Body of pancreas (tissue), 4 donors: ENCODE data around the gene HSD3B7. TPM values are rescaled to one million over a fixed set of nuclear protein-coding genes. Genes with fewer than 3 reads are reported as not detected.

ENCODE experiments used
- ATAC-seq: fragments of 150-250 bp; one replicate; pipeline ENCODE4 v1.9.1; 2016
- DNase-seq, 4 donors: peaks; one replicate each; pipeline ENCODE4 v3.0.0-alpha.2; 2019
- H3K27ac ChIP-seq, 4 donors: fragments of 200-600 bp; sonication (generic); 1 replicate in 3 of 4; 2 replicates in 1 of 4; pipeline versions ENCODE4 v1.5.1 to v1.6.1; 2016 to 2019; ENCODE audit warnings: mild to moderate bottlenecking in 1 of 4, mixed read lengths in 1 of 4, moderate library complexity in 1 of 4
- H3K27me3 ChIP-seq, 2 donors: fragments of 200-600 bp; sonication (generic); one replicate each; pipeline ENCODE4 v1.6.0; 2016; ENCODE audit warnings: mild to moderate bottlenecking in 1 of 2
- H3K36me3 ChIP-seq, 2 donors: fragments of 200-600 bp; sonication (generic); replicated peaks in 1 of 2; 2 replicates each; pipeline ENCODE4 v1.5.1; 2016; ENCODE audit warnings: low read depth in 2 of 2; ENCODE audit not compliant: insufficient read depth in 1 of 2
- H3K4me1 ChIP-seq: fragments of 200-600 bp; sonication (generic); one replicate; pipeline ENCODE4 v1.6.0; 2016
- H3K4me3 ChIP-seq, 2 donors: fragments of 200-600 bp; sonication (generic); 1 replicate in 1 of 2; 2 replicates in 1 of 2; pipeline ENCODE4 v1.5.1; 2016 to 2019
- H3K9me3 ChIP-seq, 3 donors: fragments of 200-600 bp; sonication (generic); 1 replicate in 2 of 3; 2 replicates in 1 of 3; pipeline ENCODE4 v1.5.1; 2016
- POLR2A ChIP-seq, 3 donors: fragments of 450-650 bp; IDR thresholded peaks; one replicate each; pipeline ENCODE4 v1.6.1; 2016; ENCODE audit warnings: antibody characterized with exemption in 3 of 3, mild to moderate bottlenecking in 2 of 3
- WGBS, 2 donors: methylation state at CpG; one replicate each; pipeline ENCODE4 v1.1.5; 2017; 5-methylcytosine and 5-hydroxymethylcytosine counted together
- intact Hi-C: fragments of 100-400 bp; cut with DNase I; formaldehyde crosslinking; loops from one replicate; pipeline ENCODE4 v1.15.1; 2023
- total RNA-seq, 2 donors: library from RNA; depleted of rRNA; stranded (reverse); fragments of >200 nt; gene quantifications; one replicate each; pipeline ENCODE4 v1.1.0, GENCODE V29; 2016
- TF ChIP-seq, protein P1 (sequence below), 7 experiments: fragments of 450-650 bp in 4 of 7; fragments of 200-600 bp in 3 of 7; sonication (generic) in 3 of 7; IDR thresholded peaks; one replicate each; pipeline ENCODE4 v1.5.1; 2016 to 2019; ENCODE audit warnings: antibody characterized with exemption in 7 of 7

The HSD3B7 gene
- total RNA-seq, 2 donors from 2014 or later = 20.5 to 21.4 TPM

DNA sequence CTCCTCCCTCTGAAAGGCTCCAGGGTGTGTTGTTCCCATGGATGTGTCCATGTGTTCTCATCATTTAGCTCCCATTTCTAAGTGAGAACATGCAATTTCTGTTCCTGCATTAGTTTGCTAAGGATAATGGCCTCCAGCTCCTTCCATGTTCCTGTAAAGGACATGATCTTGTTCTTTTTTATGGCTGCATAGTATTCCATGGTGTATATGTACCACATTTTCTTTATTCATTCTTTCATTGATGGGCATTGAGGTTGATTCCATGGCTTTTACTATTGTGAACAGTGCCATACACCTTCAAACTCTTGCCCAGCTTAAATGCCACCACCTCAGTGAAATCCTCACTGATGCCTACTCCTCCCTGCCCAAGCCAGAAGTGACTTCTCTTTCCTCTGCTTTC is 40.7 kb upstream of the HSD3B7 start:
- no peak for TF ChIP-seq POLR2A (IDR thresholded peaks at IDR 0.05)
- H3K27me3 ChIP-seq = no peaks in the 10 kb centered on the region
- no peaks in the 10 kb centered on the region for H3K9me3 ChIP-seq
- no peak overlapping the region for H3K27ac ChIP-seq
- H3K36me3 ChIP-seq = no peaks in the 10 kb centered on the region
- intact Hi-C loops = no loop called here
- peaks cover 12% of the 10 kb centered on the region for H3K4me1 ChIP-seq
- no peak for ATAC-seq
- H3K4me3 ChIP-seq = no peak overlapping the region
- DNase-seq = no peak

DNA sequence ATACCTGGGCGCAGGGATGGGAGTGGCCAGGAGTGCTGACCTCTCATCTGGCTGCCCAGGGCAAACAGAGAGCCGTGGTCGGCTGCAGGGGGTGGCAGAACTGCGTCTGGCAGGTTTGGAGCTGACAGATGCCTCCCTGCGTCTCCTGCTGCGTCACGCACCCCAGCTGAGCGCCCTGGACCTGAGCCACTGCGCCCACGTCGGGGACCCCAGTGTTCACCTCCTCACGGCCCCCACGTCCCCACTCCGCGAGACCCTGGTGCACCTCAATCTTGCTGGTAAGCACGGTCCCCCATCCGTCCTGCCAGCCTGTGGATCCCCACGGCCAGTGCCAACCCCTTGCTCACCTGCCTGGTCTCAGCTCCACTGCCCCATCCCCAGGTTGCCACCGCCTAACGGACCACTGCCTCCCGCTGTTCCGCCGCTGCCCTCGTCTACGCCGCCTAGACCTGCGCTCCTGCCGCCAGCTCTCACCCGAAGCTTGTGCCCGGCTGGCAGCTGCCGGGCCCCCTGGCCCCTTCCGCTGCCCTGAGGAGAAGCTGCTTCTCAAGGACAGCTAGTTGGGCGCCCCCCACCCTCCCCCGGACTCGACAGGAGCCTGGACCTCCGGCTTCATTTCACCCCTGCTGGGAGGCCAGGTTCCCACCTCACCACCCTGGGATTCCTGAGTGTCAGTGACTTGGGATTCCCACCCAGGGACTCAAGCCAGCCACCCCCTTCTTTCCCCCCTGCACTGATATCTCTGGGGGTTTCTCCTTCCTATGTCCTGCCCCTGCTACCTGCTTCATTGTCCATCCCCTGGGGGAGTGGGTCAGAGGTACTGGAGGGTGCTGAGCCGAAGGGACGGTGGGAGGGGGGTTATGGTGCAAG is 38.1 kb upstream of the HSD3B7 start:
- no peak overlapping the region for H3K27ac ChIP-seq
- no peaks in the 10 kb centered on the region for H3K27me3 ChIP-seq
- H3K36me3 ChIP-seq = no peaks in the 10 kb centered on the region
- H3K4me1 ChIP-seq = peaks cover 29% of the 10 kb centered on the region
- ATAC-seq = no peak
- H3K9me3 ChIP-seq = no peaks in the 10 kb centered on the region
- TF ChIP-seq, protein P1, sequence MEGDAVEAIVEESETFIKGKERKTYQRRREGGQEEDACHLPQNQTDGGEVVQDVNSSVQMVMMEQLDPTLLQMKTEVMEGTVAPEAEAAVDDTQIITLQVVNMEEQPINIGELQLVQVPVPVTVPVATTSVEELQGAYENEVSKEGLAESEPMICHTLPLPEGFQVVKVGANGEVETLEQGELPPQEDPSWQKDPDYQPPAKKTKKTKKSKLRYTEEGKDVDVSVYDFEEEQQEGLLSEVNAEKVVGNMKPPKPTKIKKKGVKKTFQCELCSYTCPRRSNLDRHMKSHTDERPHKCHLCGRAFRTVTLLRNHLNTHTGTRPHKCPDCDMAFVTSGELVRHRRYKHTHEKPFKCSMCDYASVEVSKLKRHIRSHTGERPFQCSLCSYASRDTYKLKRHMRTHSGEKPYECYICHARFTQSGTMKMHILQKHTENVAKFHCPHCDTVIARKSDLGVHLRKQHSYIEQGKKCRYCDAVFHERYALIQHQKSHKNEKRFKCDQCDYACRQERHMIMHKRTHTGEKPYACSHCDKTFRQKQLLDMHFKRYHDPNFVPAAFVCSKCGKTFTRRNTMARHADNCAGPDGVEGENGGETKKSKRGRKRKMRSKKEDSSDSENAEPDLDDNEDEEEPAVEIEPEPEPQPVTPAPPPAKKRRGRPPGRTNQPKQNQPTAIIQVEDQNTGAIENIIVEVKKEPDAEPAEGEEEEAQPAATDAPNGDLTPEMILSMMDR (IDR thresholded peaks at IDR 0.05) = no peak
- TF ChIP-seq POLR2A (IDR thresholded peaks at IDR 0.05) = peak in 1 of 3 donors; percentile 20
- DNase-seq = peak in 1 of 4 donors; percentile 44
- no peak overlapping the region for H3K4me3 ChIP-seq
- intact Hi-C loops = no loop called here
- 88 to 89% methylated on average over 23 to 35 of the region's 38 CpGs for WGBS, 2 donors

DNA sequence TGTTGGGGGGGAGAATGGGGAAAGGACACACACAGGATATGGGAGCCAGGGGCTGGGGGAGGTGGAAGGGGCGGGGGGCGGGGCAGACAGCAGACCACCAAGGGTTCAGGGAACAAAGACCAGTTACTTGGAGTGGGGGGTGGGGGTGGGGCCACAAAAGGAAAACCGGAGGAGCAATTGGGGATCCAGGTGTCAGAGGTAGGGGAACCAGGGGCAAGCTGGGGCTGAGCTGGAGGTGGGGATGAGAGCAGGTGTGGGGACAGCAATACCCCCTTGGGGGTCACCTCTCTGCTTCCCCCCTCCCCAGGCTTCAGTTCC is 37.5 kb upstream of the HSD3B7 start:
- no peak for DNase-seq
- no peak for ATAC-seq
- Histone ChIP-seq H3K4me1 (peaks cover 25% of the 10 kb centered on the region), H3K36me3 (no peaks in the 10 kb centered on the region), H3K27ac (peak overlapping the region in 3 of 4 donors; percentile 73 to 95 (median 85)), H3K9me3 (no peaks in the 10 kb centered on the region), H3K27me3 (no peaks in the 10 kb centered on the region), H3K4me3 (no peak overlapping the region)
- WGBS, 2 donors = 85 to 88% methylated on average over 3 of the region's 3 CpGs
- intact Hi-C loops = no loop called here
- no peak for TF ChIP-seq POLR2A (IDR thresholded peaks at IDR 0.05)
- TF ChIP-seq, protein P1 (IDR thresholded peaks at IDR 0.05) = no peak

DNA sequence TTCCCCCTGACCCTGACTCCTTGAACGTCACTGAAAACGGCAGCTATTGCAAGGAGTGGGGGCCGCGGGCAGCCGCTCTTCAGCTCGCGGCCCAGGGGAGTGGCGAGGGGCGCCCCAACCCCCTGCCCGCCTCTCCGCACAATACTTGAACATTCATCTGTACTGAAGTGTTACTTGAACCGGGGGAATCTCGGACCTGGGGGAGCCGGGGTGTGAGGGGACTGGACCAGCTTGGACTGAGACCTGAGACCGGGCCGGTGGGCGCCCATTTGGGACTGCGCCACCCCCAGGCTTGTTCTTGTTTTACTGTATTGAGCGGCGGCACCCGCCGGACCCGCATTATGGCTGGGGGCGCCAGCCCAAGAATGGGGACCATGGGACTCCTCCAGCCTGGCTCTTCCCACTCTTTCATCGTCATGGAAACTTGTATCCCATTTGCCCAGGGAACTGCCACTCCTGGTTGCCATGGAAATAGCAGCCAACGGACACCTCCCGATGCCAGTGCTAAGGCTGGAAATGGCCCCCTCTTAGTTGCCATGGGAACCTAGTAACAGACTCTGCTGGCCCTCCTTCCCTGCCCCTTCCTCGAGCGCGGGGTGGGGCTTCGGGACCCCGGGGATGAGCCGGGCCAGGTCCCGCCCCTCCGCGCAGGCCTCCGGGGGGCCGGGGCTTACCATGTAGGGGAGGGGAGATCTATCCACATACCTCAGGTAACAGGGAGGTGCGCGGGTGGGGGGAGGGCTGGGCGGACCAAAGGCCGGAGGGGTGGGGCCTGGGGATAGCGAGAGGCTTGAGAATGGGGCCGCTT is 36.9 kb upstream of the HSD3B7 start:
- intact Hi-C loops = no loop called here
- 35 to 46% methylated on average over 29 to 43 of the region's 44 CpGs for WGBS, 2 donors

More for the DNA sequence above, 36.9 kb upstream of the HSD3B7 start:
- Histone ChIP-seq H3K4me3 (peak overlapping the region; percentile 56 to 71), H3K36me3 (no peaks in the 10 kb centered on the region), H3K27ac (peak overlapping the region; percentile 53 to 95 (median 79)), H3K9me3 (no peaks in the 10 kb centered on the region), H3K27me3 (no peaks in the 10 kb centered on the region), H3K4me1 (peaks cover 25% of the 10 kb centered on the region)
- TF ChIP-seq POLR2A (IDR thresholded peaks at IDR 0.05) = no peak
- TF ChIP-seq, protein P1 (IDR thresholded peaks at IDR 0.05) = no peak
- DNase-seq (peak; percentile 88 to 95 (median 92)), ATAC-seq (peak; percentile 77)
